ENCODE results near the gene SBF2.

Gene SBF2

DNA sequence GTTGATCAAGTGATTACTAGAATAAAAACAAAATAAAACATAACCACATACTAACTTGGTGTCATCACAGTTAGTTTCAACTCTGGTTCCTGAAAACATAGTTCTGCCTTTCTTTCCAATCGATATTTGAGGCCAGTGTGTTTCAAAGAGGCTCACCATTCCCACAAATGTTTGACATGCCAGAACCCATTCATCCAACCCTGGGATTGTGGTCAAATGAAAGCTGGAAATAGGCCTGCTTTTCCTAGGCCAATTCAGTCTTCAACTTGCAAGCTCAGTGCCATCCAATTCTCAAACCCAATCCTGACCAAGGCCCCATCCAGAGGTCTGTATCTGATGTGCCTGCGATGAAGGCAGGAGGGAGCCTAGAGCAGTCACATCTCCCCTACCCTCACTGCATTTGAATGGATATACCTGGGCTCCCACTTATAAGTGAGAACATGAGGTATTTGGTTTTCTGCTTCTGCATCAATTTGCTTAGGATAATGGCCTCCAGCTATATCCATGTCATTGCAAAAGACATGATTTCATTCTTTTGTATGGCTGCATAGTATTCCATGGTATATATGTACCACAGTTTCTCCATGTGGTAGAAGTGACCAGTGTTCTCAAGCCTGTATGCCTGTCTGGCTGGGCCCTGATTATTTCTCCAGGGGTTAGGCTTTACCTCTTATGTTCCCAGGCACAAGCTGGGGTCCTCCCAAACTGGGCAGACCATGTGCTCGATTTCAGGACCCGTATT is 486.9 kb downstream of the SBF2 start:
- no peak overlapping the region for H3K9ac ChIP-seq (ENCODE audit: low read depth, low read length)
- H3K36me3 ChIP-seq (ENCODE audit: control insufficient read depth, insufficient read depth, low read length): no peaks in the 10 kb centered on the region
- H3K9me3 ChIP-seq (ENCODE audit: control insufficient read depth, insufficient read depth, low read length): no peaks in the 10 kb centered on the region
- no peaks in the 10 kb centered on the region for H3K27me3 ChIP-seq (ENCODE audit: control insufficient read depth, insufficient read depth, low read length)
- peaks cover 17% of the 10 kb centered on the region for H3K4me1 ChIP-seq (ENCODE audit: control insufficient read depth, insufficient read depth, low read length)
- H3K4me3 ChIP-seq (ENCODE audit: low read depth, low read length): no peak overlapping the region

DNA sequence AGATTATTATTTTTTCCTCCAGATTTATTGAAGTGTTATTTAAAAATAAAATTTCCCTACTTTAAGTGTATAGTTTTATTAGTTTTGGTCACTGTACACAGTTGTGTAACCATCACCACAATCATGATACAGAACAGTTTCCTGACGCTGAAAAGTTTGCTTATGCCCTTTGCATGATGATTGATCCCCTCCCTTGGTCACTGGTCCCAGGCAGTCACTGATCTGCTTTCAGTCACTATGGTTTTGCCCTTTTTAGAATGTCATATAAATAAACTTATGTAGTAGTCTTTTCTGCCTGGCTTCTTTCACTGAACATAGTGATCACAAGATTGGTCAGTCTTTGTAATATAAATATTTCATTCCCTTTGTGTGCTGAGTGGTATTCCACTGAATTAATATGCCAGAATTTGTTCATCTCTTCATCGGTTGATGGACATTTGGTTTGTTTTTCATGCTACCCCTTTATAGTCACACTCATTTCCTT is 489.6 kb downstream of the SBF2 start:
- H3K4me3 ChIP-seq (ENCODE audit: low read depth, low read length): no peak overlapping the region
- no peaks in the 10 kb centered on the region for H3K27me3 ChIP-seq (ENCODE audit: control insufficient read depth, insufficient read depth, low read length)
- H3K4me1 ChIP-seq (ENCODE audit: control insufficient read depth, insufficient read depth, low read length): peaks cover 17% of the 10 kb centered on the region
- H3K36me3 ChIP-seq (ENCODE audit: control insufficient read depth, insufficient read depth, low read length): no peaks in the 10 kb centered on the region
- no peaks in the 10 kb centered on the region for H3K9me3 ChIP-seq (ENCODE audit: control insufficient read depth, insufficient read depth, low read length)
- H3K9ac ChIP-seq (ENCODE audit: low read depth, low read length): no peak overlapping the region

DNA sequence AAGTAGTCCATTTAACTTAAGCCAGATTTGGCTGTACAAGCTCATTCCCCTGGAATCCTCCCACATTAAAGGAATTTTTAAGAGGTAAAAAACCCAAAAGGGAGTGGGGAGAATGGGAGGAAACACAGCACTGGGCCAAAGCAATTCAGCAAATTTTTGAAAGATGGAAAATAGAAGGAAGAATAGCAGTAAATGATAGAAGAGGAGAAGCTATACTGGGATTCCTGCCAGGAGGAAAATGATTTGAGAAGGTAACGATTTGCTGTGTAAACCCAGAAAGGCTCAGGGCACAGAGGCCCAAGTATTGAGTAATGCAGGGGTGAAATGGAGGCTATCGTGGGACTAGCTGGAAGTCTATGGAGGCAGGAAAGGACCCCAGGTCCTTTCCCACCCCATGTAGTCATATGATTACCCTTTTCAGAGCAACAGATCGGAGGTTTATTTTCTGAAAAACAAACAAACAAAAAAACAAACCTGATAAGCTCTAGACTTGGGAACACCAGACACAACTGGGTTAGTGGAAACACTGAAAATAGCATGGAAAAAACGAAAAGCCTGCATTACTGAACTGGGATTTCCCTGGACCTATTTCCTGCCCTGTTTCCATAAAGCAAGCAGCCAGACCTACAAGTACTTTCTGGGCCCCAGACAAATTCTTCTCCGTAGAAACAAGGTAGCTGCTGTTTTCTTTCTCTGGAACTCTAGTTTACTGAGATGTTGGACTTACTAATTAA is 490.2 kb downstream of the SBF2 start:
- no peaks in the 10 kb centered on the region for H3K9me3 ChIP-seq (ENCODE audit: control insufficient read depth, insufficient read depth, low read length)
- no peak overlapping the region for H3K4me3 ChIP-seq (ENCODE audit: low read depth, low read length)
- no peaks in the 10 kb centered on the region for H3K27me3 ChIP-seq (ENCODE audit: control insufficient read depth, insufficient read depth, low read length)
- no peaks in the 10 kb centered on the region for H3K36me3 ChIP-seq (ENCODE audit: control insufficient read depth, insufficient read depth, low read length)
- peaks cover 17% of the 10 kb centered on the region for H3K4me1 ChIP-seq (ENCODE audit: control insufficient read depth, insufficient read depth, low read length)
- no peak overlapping the region for H3K9ac ChIP-seq (ENCODE audit: low read depth, low read length)

DNA sequence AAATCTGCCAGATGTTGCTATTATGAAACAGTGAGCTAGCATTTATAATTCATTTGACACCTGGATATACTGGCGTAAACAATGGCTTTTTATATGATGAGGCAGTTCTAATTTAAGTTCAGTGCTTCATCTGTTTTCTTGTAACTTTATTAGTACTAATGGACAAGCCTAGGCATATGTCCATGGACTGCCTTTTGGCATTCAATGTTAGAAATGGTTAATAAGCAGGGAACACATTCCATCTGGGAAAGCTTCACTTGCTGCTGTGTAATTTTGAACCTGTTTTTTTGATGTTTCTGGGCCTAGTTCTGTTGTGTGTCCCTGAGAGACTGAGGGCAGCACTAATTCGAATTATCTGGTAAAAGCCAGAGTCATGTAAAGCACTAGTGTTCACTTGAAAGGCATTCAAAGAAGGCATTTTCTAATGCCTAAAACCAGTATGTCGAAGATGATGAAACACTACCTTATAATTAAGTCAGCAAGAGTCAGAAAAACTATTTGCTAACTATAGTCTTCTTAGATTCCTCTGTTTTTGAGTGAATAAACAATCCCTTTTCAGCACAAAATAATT is 491.6 kb downstream of the SBF2 start:
- Histone ChIP-seq H3K27me3 (ENCODE audit: control insufficient read depth, insufficient read depth, low read length) (no peaks in the 10 kb centered on the region), H3K4me3 (ENCODE audit: low read depth, low read length) (no peak overlapping the region), H3K9ac (ENCODE audit: low read depth, low read length) (peak overlapping the region; percentile 38), H3K9me3 (ENCODE audit: control insufficient read depth, insufficient read depth, low read length) (no peaks in the 10 kb centered on the region), H3K36me3 (ENCODE audit: control insufficient read depth, insufficient read depth, low read length) (no peaks in the 10 kb centered on the region), H3K4me1 (ENCODE audit: control insufficient read depth, insufficient read depth, low read length) (peaks cover 17% of the 10 kb centered on the region)

DNA sequence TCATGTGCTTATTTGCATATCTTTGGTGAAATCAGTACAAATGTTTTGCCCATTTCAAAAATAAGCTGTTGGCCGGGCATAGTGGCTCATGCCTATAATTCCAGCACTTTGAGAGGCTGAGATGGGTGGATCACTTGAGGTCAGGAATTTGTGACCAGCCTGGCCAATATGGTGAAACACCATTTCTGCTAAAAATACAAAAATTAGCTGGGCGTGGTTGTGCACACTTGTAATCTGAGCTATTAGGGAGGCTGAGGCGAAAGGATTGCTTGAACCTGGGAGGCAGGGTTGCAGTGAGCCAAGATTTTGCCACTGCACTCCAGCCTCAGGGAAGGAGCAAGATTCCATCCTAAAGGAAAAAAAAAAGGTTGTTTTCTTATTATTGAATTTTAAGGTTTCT is 494.1 kb downstream of the SBF2 start:
- Histone ChIP-seq H3K27me3 (ENCODE audit: control insufficient read depth, insufficient read depth, low read length) (no peaks in the 10 kb centered on the region), H3K4me3 (ENCODE audit: low read depth, low read length) (no peak overlapping the region), H3K36me3 (ENCODE audit: control insufficient read depth, insufficient read depth, low read length) (no peaks in the 10 kb centered on the region), H3K9ac (ENCODE audit: low read depth, low read length) (no peak overlapping the region), H3K4me1 (ENCODE audit: control insufficient read depth, insufficient read depth, low read length) (peaks cover 17% of the 10 kb centered on the region), H3K9me3 (ENCODE audit: control insufficient read depth, insufficient read depth, low read length) (no peaks in the 10 kb centered on the region)

DNA sequence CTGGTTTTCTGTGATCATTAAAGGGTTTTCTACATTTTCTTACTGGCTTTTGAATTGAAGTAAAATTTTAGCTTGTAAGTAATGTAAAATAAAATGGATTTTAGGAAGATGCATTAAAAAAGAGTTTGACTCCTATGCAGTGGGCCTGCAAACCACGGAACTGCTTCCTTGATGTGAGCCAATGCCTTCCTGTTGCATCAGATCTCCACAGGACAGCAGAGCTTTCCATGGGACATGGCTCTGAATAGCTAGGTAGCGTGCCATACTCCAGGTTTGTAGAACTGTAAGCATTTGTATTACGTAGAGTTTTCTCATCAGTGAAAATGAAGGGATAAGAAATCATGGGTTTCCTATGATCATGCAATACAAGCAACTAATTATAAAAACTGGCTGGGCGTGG is 496.7 kb downstream of the SBF2 start:
- Histone ChIP-seq H3K4me3 (ENCODE audit: low read depth, low read length) (no peak overlapping the region), H3K36me3 (ENCODE audit: control insufficient read depth, insufficient read depth, low read length) (no peaks in the 10 kb centered on the region), H3K9ac (ENCODE audit: low read depth, low read length) (no peak overlapping the region), H3K9me3 (ENCODE audit: control insufficient read depth, insufficient read depth, low read length) (no peaks in the 10 kb centered on the region), H3K27me3 (ENCODE audit: control insufficient read depth, insufficient read depth, low read length) (no peaks in the 10 kb centered on the region), H3K4me1 (ENCODE audit: control insufficient read depth, insufficient read depth, low read length) (peaks cover 2% of the 10 kb centered on the region)

DNA sequence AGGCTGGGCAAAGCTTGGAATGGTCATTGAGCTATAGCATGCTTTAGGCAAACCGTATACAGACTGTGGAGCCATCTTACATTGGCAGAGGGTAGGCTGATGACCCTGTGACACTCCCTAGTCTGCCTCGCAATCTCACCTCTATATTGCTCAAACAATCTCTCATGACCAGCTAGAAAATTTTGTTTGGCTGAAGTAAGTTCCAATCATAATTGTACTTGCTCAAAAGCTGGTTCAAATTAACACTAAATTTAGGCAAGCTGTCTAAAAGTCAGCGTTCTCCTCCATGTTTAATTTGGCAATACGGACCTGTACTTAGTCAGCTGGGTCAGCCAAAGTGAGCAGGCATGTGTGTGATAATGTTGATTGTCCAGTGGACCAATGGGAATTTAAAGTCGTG is 497.2 kb downstream of the SBF2 start:
- Histone ChIP-seq H3K27me3 (ENCODE audit: control insufficient read depth, insufficient read depth, low read length) (no peaks in the 10 kb centered on the region), H3K9me3 (ENCODE audit: control insufficient read depth, insufficient read depth, low read length) (no peaks in the 10 kb centered on the region), H3K4me1 (ENCODE audit: control insufficient read depth, insufficient read depth, low read length) (no peaks in the 10 kb centered on the region), H3K4me3 (ENCODE audit: low read depth, low read length) (no peak overlapping the region), H3K9ac (ENCODE audit: low read depth, low read length) (no peak overlapping the region), H3K36me3 (ENCODE audit: control insufficient read depth, insufficient read depth, low read length) (no peaks in the 10 kb centered on the region)

DNA sequence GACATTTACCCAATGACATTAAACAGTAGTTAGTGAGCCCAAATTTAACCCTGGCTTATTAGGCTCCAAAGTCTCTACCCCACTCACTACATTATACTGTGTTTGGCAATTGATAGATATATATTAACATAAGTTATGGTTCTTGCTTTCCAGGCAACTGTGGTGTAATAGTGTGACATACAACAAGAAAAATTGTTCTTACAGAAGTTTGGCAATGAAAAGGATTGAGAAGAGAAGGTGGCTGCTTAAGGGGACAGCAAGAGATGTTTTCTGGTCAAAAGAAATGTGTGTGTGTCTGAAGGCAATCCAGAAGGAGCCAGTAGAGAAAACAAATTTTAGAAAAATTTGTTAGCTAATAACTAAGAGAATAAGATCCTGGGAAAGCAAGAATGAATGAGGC is 497.8 kb downstream of the SBF2 start:
- H3K27me3 ChIP-seq (ENCODE audit: control insufficient read depth, insufficient read depth, low read length): no peaks in the 10 kb centered on the region
- H3K9ac ChIP-seq (ENCODE audit: low read depth, low read length): no peak overlapping the region
- H3K9me3 ChIP-seq (ENCODE audit: control insufficient read depth, insufficient read depth, low read length): no peaks in the 10 kb centered on the region
- H3K36me3 ChIP-seq (ENCODE audit: control insufficient read depth, insufficient read depth, low read length): no peaks in the 10 kb centered on the region
- no peaks in the 10 kb centered on the region for H3K4me1 ChIP-seq (ENCODE audit: control insufficient read depth, insufficient read depth, low read length)
- H3K4me3 ChIP-seq (ENCODE audit: low read depth, low read length): no peak overlapping the region

DNA sequence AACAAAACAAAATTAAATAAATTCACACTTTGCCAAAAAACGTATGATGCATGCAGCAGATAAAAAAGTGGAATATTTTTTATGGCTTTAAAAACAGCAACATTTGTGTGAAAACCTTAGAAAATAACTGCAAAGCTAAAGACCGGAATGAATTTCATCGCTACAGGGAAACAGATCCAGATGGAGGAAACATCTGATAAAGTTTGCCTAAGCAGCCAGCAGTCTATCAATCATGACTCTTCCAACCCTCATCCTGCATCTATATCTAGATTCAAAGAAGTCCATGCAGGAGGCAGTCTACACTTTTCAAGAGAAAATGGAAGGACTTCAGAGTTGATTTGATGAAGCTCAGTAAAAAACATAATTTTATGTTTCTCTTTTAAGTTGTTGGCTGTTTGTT is 503.3 kb downstream of the SBF2 start:
- Histone ChIP-seq H3K4me1 (ENCODE audit: control insufficient read depth, insufficient read depth, low read length) (no peaks in the 10 kb centered on the region), H3K36me3 (ENCODE audit: control insufficient read depth, insufficient read depth, low read length) (peaks cover 4% of the 10 kb centered on the region)

DNA sequence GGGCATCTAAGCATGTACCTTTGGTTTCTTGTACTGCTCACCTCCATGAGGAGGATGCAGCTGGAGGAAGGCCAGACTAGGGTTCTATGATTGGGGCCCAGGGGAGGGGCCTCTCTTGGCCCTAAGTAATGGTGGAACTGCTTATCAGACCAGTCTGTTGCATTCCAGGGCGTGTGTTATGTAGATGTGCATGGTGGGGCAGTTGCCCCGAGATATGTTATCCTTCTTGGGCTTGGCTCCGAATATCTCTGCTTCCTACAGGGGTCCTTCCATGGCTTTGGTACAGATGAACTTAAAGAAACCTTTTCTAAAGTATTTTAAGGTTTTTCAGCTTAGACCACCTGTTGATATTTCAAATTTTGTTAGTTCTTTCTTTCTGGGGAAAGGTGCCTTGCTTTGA is 504.1 kb downstream of the SBF2 start:
- Histone ChIP-seq H3K9ac (ENCODE audit: low read depth, low read length) (no peak overlapping the region), H3K27me3 (ENCODE audit: control insufficient read depth, insufficient read depth, low read length) (no peaks in the 10 kb centered on the region), H3K4me1 (ENCODE audit: control insufficient read depth, insufficient read depth, low read length) (no peaks in the 10 kb centered on the region), H3K4me3 (ENCODE audit: low read depth, low read length) (no peak overlapping the region), H3K36me3 (ENCODE audit: control insufficient read depth, insufficient read depth, low read length) (peaks cover 7% of the 10 kb centered on the region), H3K9me3 (ENCODE audit: control insufficient read depth, insufficient read depth, low read length) (no peaks in the 10 kb centered on the region)

More for the DNA sequence above, 503.3 kb downstream of the SBF2 start:
- H3K9me3 ChIP-seq (ENCODE audit: control insufficient read depth, insufficient read depth, low read length): no peaks in the 10 kb centered on the region
- H3K27me3 ChIP-seq (ENCODE audit: control insufficient read depth, insufficient read depth, low read length): no peaks in the 10 kb centered on the region
- H3K4me3 ChIP-seq (ENCODE audit: low read depth, low read length): no peak overlapping the region
- H3K9ac ChIP-seq (ENCODE audit: low read depth, low read length): no peak overlapping the region

DNA sequence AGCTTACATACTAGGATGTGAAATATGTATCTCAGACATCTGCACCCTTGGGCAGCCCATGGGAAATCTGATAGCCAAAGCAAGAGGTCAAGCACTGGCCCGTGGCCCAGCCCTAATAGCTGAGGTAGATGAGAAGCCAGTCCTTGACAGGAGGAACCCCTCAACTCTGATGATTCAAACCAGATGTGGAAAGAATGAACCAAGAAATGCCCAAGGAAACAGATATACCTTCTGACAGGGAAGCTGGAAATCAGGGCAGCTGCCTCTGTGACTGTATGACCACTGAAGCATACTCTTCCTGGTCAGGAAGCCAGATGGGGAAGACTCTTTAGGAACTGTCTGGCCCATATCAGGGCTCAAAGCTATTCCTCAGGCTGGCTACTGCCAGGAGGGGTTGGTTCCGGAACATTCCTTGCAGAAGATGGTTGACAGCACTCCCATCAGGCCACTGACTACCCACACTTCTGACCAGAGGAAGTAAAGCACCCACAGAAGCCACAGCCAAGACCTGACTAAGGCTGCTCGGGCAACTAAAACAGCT is 506.0 kb downstream of the SBF2 start:
- Histone ChIP-seq H3K9ac (ENCODE audit: low read depth, low read length) (no peak overlapping the region), H3K27me3 (ENCODE audit: control insufficient read depth, insufficient read depth, low read length) (no peaks in the 10 kb centered on the region), H3K9me3 (ENCODE audit: control insufficient read depth, insufficient read depth, low read length) (no peaks in the 10 kb centered on the region), H3K4me1 (ENCODE audit: control insufficient read depth, insufficient read depth, low read length) (no peaks in the 10 kb centered on the region), H3K4me3 (ENCODE audit: low read depth, low read length) (no peak overlapping the region), H3K36me3 (ENCODE audit: control insufficient read depth, insufficient read depth, low read length) (peaks cover 7% of the 10 kb centered on the region)
